ENCODE data around the gene STX5. TPM values are rescaled to one million over a fixed set of nuclear protein-coding genes. Genes with fewer than 3 reads are reported as not detected.

Gene STX5
- total and polyA plus RNA-seq, 9 of the 15 experiments (the other 6 are each of a cell fraction or from before 2014, with no cell fraction given) = 2.8 to 28.6 (median 23.7) TPM

GRCh38 chr11:62839050-62839945, 7.4 kb upstream of the STX5 start, which contains the start of gene WDR74 (continued):
- TF ChIP-seq FOXM1 (IDR thresholded peaks at IDR 0.05; ENCODE audit: low read depth) (no peak), FOXM1 (CRISPR knock-in tag; IDR thresholded peaks at IDR 0.05; ENCODE audit: low read depth) (peak; percentile 83; the same call in 1 of the 2 replicates), C11orf30 (IDR thresholded peaks at IDR 0.05; ENCODE audit: low read depth) (peak; percentile 98), GATAD2A (IDR thresholded peaks at IDR 0.05) (no peak; the same call in 1 of the 2 replicates), COPS2 (conservative IDR thresholded peaks at IDR 0.05) (no peak), SIRT6 (IDR thresholded peaks at IDR 0.05; ENCODE audit: low read depth, low read length) (no peak), GABPB2 (CRISPR knock-in tag; conservative IDR thresholded peaks at IDR 0.05) (no peak), NCOR1 (IDR thresholded peaks at IDR 0.05) (peak; percentile 63), MNT (conservative IDR thresholded peaks at IDR 0.05) (peak; percentile 96 to 99), ID3 (CRISPR knock-in tag; IDR thresholded peaks at IDR 0.05) (no peak), ID3 (tag; IDR thresholded peaks at IDR 0.05) (peak; percentile 63; the same call in 1 of the 2 replicates), ARNT (IDR thresholded peaks at IDR 0.05) (no peak), ZNF174 (CRISPR knock-in tag; IDR thresholded peaks at IDR 0.05) (no peak), MYBL2 (IDR thresholded peaks at IDR 0.05; ENCODE audit: low read depth) (no peak), MYBL2 (CRISPR knock-in tag; IDR thresholded peaks at IDR 0.05; ENCODE audit: borderline replicate concordance) (no peak), EP400 (IDR thresholded peaks at IDR 0.05) (peak; percentile 99), YY1 (IDR thresholded peaks at IDR 0.05; ENCODE audit: borderline replicate concordance in 1 of 3, control insufficient read depth in 1 of 3, extremely low read depth in 1 of 3, insufficient read depth in 3 of 3, insufficient read length in 1 of 3, insufficient replicate concordance in 2 of 3, low read depth in 1 of 3, low read length in 2 of 3) (peak; percentile 87 to 97 (median 96)), BHLHE40 (IDR thresholded peaks at IDR 0.05; ENCODE audit: low read length) (peak; percentile 48), CSDE1 (IDR thresholded peaks at IDR 0.05) (peak in 1 of 2 experiments; percentile 88; a peak in 2 of 4 replicates), FUS (optimal IDR thresholded peaks at IDR 0.05; ENCODE audit: low read depth, low read length) (no peak)
- TF ChIP-seq, protein P1, sequence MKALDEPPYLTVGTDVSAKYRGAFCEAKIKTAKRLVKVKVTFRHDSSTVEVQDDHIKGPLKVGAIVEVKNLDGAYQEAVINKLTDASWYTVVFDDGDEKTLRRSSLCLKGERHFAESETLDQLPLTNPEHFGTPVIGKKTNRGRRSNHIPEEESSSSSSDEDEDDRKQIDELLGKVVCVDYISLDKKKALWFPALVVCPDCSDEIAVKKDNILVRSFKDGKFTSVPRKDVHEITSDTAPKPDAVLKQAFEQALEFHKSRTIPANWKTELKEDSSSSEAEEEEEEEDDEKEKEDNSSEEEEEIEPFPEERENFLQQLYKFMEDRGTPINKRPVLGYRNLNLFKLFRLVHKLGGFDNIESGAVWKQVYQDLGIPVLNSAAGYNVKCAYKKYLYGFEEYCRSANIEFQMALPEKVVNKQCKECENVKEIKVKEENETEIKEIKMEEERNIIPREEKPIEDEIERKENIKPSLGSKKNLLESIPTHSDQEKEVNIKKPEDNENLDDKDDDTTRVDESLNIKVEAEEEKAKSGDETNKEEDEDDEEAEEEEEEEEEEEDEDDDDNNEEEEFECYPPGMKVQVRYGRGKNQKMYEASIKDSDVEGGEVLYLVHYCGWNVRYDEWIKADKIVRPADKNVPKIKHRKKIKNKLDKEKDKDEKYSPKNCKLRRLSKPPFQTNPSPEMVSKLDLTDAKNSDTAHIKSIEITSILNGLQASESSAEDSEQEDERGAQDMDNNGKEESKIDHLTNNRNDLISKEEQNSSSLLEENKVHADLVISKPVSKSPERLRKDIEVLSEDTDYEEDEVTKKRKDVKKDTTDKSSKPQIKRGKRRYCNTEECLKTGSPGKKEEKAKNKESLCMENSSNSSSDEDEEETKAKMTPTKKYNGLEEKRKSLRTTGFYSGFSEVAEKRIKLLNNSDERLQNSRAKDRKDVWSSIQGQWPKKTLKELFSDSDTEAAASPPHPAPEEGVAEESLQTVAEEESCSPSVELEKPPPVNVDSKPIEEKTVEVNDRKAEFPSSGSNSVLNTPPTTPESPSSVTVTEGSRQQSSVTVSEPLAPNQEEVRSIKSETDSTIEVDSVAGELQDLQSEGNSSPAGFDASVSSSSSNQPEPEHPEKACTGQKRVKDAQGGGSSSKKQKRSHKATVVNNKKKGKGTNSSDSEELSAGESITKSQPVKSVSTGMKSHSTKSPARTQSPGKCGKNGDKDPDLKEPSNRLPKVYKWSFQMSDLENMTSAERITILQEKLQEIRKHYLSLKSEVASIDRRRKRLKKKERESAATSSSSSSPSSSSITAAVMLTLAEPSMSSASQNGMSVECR (CRISPR knock-in tag; IDR thresholded peaks at IDR 0.05) = peak; percentile 100

Data from K562 (cell line).